HEK293T (cell line): ENCODE measurements around the gene FOXA1.

Experiments used
- ELF4 ChIP-seq: fragments of 450-650 bp; IDR thresholded peaks from 2 replicates; pipeline ENCODE4 v1.6.1; 2017; ENCODE audit warnings: antibody characterized with exemption
- L3MBTL2 ChIP-seq: fragments of 450-650 bp; conservative IDR thresholded peaks from 2 replicates; pipeline ENCODE4 v1.6.1; 2016; ENCODE audit warnings: mild to moderate bottlenecking
- SP1 ChIP-seq: fragments of 450-650 bp; IDR thresholded peaks from 2 replicates; pipeline ENCODE4 v1.6.1; 2017
- SUZ12 ChIP-seq: fragments of 450-650 bp; IDR thresholded peaks from 2 replicates; pipeline ENCODE4 v1.6.1; 2016; ENCODE audit warnings: mild to moderate bottlenecking
- TARDBP ChIP-seq: fragments of 450-650 bp; IDR thresholded peaks from 2 replicates; pipeline ENCODE4 v1.6.1; 2016

GRCh38 chr14:37610945-37611523 is 16.0 kb upstream of the FOXA1 start:
- TF ChIP-seq L3MBTL2 (no peak), SUZ12 (no peak), TARDBP (no peak), ELF4 (no peak), SP1 (no peak)
